Mammary epithelial cell (primary cell): ENCODE results near the gene FBXO41.

Source experiments
- CTCF ChIP-seq, 2 donors: IDR thresholded peaks in 1 of 2; conservative IDR thresholded peaks in 1 of 2; 2 replicates each; pipeline ENCODE4 v1.5.1; 2011 to 2012; ENCODE audit warnings: inconsistent platforms in 2 of 2, low read length in 2 of 2, mild to moderate bottlenecking in 2 of 2, control low read depth in 1 of 2, low read depth in 1 of 2; ENCODE audit not compliant: insufficient read depth in 1 of 2; ENCODE audit errors: extremely low read depth in 1 of 2
- EZH2 ChIP-seq: IDR thresholded peaks from 2 replicates; pipeline ENCODE4 v1.6.1; 2012; ENCODE audit warnings: low read length, inconsistent platforms, borderline replicate concordance

- no peak for TF ChIP-seq EZH2
- no peak for TF ChIP-seq CTCF (conservative IDR thresholded peaks at IDR 0.05 in 1 of 2, IDR thresholded peaks at IDR 0.05 in 1 of 2; ENCODE audit: extremely low read depth in 1 of 2, insufficient read depth in 1 of 2, low read depth in 1 of 2, low read length in 2 of 2)
These were observed 40.3 kb downstream of the FBXO41 start for GRCh38 chr2:73243884-73244570.
